GM10248 (cell line): ENCODE data around the gene ANG.
A peak's percentile ranks its signal among the peaks of the same experiment; 100 is the strongest.
"Not testable (repeated sequence)": the region's sequence is repeated elsewhere in the genome, so short reads cannot be mapped to it uniquely, and the experiment has no call there.

Experiments
- CTCF ChIA-PET: fragments of 300-600 bp; sonication (Branson Sonifier 250); formaldehyde crosslinking; extraction: SDS; loops from one replicate; lab custom pipeline; 2021; ENCODE audit warnings: antibody characterized with exemption; lab: Yijun Ruan, JAX
- POLR2A ChIA-PET: fragments of 350-650 bp; sonication (Branson Sonifier 250); formaldehyde crosslinking; extraction: SDS; loops from one replicate; lab custom pipeline; 2020; ENCODE audit warnings: antibody characterized with exemption; lab: Yijun Ruan, JAX
- DNase-seq: peaks from one replicate; pipeline ENCODE4 v3.0.0; 2012; ENCODE audit errors: extremely low spot score
- TF ChIP-seq, protein P1 (sequence below): IDR thresholded peaks from 2 replicates; pipeline ENCODE4 v1.5.1; 2012; ENCODE audit warnings: mild to moderate bottlenecking, low read depth; ENCODE audit errors: extremely low read depth, missing control alignments, control extremely low read depth

The ANG gene

DNA sequence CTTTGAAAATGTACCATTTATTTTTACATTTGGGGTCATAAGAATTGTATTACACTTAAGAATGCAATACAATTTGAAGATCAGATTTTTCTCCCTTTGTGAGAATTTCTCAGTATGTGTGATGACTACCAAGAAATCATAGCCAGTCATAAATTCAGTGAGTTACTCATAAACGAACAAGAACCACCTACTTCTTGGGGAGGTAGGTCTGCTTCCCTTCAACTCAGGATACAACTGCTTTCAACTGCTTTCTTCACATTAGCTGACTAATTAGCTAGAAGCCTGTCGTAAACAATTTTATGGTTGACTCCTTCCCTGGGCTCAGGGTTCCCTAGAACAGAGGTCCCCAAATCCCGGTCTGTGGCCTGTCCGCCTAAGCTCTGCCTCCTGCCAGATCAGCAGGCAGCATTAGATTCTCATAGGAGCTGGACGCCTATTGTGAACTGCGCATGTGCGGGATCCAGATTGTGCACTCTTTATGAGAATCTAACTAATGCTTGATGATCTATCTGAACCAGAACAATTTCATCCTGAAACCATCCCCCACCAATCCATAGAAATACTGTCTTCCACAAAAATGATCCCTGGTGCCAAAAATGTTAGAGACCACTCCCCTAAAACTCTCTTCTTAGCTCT, 3.7 kb downstream of the ANG start:
- ChIA-PET CTCF (interaction anchor here (0.6 to 8.8 kb wide), 23 partner anchors 8 to 367 kb away, joined by 3 to 128 read pairs (median 7); no protein-coding TSS in a partner anchor), POLR2A (no interaction called here)
- DNase-seq, result no peak
- TF ChIP-seq, protein P1, sequence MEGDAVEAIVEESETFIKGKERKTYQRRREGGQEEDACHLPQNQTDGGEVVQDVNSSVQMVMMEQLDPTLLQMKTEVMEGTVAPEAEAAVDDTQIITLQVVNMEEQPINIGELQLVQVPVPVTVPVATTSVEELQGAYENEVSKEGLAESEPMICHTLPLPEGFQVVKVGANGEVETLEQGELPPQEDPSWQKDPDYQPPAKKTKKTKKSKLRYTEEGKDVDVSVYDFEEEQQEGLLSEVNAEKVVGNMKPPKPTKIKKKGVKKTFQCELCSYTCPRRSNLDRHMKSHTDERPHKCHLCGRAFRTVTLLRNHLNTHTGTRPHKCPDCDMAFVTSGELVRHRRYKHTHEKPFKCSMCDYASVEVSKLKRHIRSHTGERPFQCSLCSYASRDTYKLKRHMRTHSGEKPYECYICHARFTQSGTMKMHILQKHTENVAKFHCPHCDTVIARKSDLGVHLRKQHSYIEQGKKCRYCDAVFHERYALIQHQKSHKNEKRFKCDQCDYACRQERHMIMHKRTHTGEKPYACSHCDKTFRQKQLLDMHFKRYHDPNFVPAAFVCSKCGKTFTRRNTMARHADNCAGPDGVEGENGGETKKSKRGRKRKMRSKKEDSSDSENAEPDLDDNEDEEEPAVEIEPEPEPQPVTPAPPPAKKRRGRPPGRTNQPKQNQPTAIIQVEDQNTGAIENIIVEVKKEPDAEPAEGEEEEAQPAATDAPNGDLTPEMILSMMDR, result no peak

DNA sequence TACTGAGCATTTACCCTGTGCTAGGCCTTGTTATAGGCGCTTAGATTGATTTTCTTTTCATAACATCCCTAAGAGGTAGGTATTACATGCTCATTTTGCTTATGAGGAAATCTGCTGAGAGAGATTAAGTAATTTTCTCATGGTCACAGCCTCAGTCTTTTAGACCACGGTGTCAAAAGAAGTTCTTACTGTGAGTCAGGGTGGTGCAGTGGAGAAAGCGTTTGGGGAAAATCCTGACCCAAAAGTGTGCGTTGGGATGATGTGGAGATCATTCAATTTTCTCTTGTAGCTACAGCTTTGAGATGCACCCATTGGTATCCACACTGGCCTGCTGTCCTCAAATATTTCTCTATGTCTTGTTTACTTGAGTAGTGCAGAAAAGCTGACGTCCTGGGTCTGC, 8.2 kb downstream of the ANG start:
- CTCF ChIA-PET, result interaction anchor here (0.7 to 8.8 kb wide), 31 partner anchors 8 to 318 kb away, joined by 3 to 128 read pairs (median 3); partner anchors contain the start of gene ANG
- TF ChIP-seq, protein P1, result no peak
- POLR2A ChIA-PET, result interaction anchor here (0.7 kb wide), 1 partner anchor 31 kb away, joined by 3 read pairs; no protein-coding TSS in a partner anchor
- no peak for DNase-seq

DNA sequence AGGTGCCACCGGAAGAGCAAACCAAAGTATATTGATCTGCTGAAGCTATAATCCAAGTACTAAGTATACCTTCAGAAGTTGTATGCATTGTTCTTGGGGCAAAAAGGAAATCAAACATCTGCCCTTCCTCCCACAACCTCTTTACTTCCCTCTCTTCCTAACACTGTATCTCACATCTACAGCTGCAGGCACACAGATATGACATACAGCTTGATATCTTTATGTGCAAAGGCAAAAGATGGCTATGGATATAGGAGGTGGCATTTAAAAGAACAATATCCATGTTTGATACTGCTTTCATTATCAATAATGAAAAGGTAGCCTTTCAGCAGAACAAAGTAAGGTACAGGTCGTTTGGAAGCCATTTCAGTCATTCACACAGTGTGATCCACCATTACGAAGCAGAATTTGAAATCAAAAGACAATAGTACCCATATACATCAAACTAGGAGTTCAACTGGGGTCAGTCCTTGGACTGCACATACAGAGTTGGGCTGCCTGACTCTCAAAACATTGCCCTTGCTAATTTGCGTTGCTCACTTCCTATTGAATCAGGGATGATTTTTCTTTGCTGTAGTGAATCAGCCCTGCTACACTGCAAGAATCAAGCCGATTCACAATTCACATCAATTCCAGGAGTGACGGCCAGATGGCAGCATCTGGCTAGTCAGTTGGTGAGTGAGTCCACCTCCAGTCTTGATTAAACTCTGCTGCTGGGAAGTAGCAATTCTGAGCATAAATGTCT, 8.9 kb downstream of the ANG start:
- POLR2A ChIA-PET, result no interaction called here
- CTCF ChIA-PET, result interaction anchor here (0.7 to 8.8 kb wide), 34 partner anchors 9 to 317 kb away, joined by 3 to 128 read pairs (median 4); partner anchors contain the start of gene ANG
- DNase-seq, result peak; percentile 61
- TF ChIP-seq, protein P1, result peak; percentile 84

DNA sequence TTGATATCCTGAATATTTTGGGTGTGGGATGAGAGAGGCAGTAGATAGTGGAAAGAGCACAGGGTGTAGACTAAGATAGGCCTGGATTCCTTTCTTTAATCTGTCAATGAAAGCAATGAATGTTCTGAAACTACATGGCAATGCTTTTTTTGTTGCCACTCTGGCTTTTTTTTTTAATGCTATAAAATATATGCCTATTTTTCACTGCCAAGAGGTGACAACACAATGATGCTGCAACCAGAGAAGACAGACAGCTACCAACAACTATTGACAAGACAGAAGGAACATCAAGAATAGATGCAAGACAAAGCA, 9.4 kb downstream of the ANG start:
- DNase-seq, result no peak
- ChIA-PET CTCF (interaction anchor here (0.7 to 8.8 kb wide), 15 partner anchors 10 to 370 kb away, joined by 3 to 128 read pairs (median 4); partner anchors contain the start of gene RNASE4), POLR2A (no interaction called here)
- TF ChIP-seq, protein P1, result no peak

DNA sequence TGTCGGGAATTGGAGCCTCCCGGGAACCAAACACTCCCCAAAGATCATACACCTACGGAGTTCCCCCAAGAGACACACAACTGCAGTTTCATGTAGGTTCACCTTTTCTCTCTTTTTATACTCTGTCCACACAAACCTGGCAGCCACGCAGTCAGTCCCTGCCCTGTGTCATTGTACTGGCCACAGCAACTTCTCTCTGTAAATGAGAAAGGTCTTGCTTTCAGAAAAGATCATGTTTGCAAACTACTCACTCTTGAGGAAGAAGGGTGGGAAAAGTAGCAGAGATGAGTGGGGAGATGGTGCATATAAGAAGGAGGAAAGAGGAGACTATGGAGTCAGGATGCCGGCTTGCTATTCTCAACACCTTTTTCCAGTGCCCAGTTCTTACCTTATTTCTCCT, 10.4 kb downstream of the ANG start:
- DNase-seq, result no peak
- TF ChIP-seq, protein P1, result no peak
- ChIA-PET CTCF (interaction anchor here (0.7 to 8.8 kb wide), 15 partner anchors 9 to 371 kb away, joined by 3 to 128 read pairs (median 4); partner anchors contain the start of gene RNASE4), POLR2A (no interaction called here)

DNA sequence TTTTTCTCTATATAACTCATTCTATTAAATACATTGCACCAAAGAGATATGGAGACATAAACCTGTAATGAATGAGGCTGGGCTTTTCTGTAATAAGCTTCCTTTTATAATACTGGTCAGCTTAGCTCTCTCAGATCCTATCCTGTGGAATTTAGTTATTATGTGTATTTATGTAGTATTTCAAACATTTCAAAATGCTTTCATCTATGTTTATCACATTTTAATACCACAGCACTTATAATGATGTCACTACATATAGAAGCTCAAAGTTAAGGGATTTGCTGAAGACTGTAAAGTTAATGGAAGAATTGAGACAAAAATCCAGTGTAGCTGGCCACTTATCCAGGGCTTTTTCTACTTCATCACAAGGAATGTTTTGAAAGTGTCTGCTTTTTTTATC, 11.4 kb downstream of the ANG start:
- CTCF ChIA-PET, result interaction anchor here (0.7 to 2.9 kb wide), 9 partner anchors 8 to 273 kb away, joined by 3 to 15 read pairs (median 4); no protein-coding TSS in a partner anchor
- POLR2A ChIA-PET, result no interaction called here
- no peak for DNase-seq
- TF ChIP-seq, protein P1, result no peak

DNA sequence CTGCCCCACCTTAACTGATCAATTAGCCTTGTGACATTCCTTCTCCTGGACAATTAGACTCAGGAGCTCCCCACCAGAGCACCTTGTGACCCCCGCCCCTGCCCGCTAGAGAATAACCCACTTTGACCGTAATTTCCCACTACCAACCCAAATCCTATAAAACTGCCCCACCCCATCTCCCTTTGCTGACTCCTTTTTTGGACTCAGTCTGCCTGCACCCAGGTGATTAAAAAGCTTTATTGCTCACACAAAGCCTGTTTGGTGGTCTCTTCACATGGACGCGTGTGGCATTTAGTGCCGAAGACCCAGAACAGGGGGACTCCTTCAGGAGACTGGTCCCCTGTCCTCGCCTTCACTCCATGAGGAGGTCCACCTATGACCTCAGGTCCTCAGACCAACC, 12.4 kb downstream of the ANG start:
- DNase-seq, POLR2A ChIA-PET: not testable (repeated sequence)
- CTCF ChIA-PET, result interaction anchor here (1.0 to 2.9 kb wide), 4 partner anchors 9 to 158 kb away, joined by 3 to 15 read pairs (median 8); no protein-coding TSS in a partner anchor
